HL-60 (cell line): ENCODE results near the gene HS3ST5.

Experiments used
- DNase-seq, 2 experiments: peaks; one replicate each; pipeline ENCODE4 v3.0.0-alpha.2; 2010 to 2020; ENCODE audit warnings: low read depth in 1 of 2, low spot score in 1 of 2
- H3K27ac ChIP-seq: fragments of 250-450 bp; sonication (Bioruptor Pico); replicated peaks from 2 replicates; pipeline ENCODE4 v1.5.1; 2020; ENCODE audit warnings: mild to moderate bottlenecking, moderate library complexity
- H3K27me3 ChIP-seq: fragments of 250-450 bp; sonication (Bioruptor Pico); 2 replicates; pipeline ENCODE4 v1.5.1; 2021; ENCODE audit warnings: mild to moderate bottlenecking, moderate library complexity; ENCODE audit not compliant: insufficient read depth, poor library complexity, severe bottlenecking
- H3K4me3 ChIP-seq: replicated peaks from 2 replicates; pipeline ENCODE4 v1.5.1; 2011; ENCODE audit warnings: mild to moderate bottlenecking, control low read depth, low read length; ENCODE audit not compliant: insufficient read depth
- GABPA ChIP-seq: IDR thresholded peaks from 2 replicates; pipeline ENCODE4 v1.6.1; 2012; ENCODE audit warnings: low read depth
- POLR2AphosphoS5 ChIP-seq: IDR thresholded peaks from 2 replicates; pipeline ENCODE4 v1.6.1; 2012; ENCODE audit warnings: low read depth
- SPI1 ChIP-seq: IDR thresholded peaks from 2 replicates; pipeline ENCODE4 v1.6.1; 2012; ENCODE audit warnings: low read depth, mild to moderate bottlenecking, borderline replicate concordance
- TF ChIP-seq, protein P1 (sequence below): IDR thresholded peaks from one replicate; pipeline ENCODE4 v1.5.1; 2011; ENCODE audit warnings: low read length, control low read depth, inconsistent platforms; ENCODE audit not compliant: insufficient read depth
- TF ChIP-seq, protein P2 (sequence below): IDR thresholded peaks from 2 replicates; pipeline ENCODE4 v1.6.1; 2012; ENCODE audit warnings: low read depth; ENCODE audit not compliant: insufficient replicate concordance

HS3ST5 gene

DNA sequence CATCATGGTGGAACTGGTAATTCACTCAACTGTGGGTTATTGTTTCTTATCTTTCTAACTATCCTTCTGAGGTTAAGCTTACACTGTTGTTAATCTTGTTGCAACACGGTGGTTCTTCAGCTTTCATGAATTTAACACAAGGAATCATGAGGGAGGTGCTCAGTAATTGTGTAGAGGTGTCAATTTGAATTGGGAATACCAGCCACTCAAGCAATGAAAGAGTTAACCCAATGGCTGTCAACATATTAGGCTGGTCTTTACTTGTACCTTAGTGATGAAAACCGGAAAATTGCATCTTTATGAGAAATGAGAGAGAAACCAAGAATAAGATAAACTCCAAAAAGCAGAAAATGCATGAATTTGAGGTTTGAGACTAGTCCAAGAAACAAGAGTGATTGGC lies 95.7 kb downstream of the HS3ST5 start:
- TF ChIP-seq, protein P1, sequence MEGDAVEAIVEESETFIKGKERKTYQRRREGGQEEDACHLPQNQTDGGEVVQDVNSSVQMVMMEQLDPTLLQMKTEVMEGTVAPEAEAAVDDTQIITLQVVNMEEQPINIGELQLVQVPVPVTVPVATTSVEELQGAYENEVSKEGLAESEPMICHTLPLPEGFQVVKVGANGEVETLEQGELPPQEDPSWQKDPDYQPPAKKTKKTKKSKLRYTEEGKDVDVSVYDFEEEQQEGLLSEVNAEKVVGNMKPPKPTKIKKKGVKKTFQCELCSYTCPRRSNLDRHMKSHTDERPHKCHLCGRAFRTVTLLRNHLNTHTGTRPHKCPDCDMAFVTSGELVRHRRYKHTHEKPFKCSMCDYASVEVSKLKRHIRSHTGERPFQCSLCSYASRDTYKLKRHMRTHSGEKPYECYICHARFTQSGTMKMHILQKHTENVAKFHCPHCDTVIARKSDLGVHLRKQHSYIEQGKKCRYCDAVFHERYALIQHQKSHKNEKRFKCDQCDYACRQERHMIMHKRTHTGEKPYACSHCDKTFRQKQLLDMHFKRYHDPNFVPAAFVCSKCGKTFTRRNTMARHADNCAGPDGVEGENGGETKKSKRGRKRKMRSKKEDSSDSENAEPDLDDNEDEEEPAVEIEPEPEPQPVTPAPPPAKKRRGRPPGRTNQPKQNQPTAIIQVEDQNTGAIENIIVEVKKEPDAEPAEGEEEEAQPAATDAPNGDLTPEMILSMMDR, result no peak
- TF ChIP-seq GABPA (no peak), SPI1 (no peak), POLR2AphosphoS5 (no peak)
- TF ChIP-seq, protein P2, sequence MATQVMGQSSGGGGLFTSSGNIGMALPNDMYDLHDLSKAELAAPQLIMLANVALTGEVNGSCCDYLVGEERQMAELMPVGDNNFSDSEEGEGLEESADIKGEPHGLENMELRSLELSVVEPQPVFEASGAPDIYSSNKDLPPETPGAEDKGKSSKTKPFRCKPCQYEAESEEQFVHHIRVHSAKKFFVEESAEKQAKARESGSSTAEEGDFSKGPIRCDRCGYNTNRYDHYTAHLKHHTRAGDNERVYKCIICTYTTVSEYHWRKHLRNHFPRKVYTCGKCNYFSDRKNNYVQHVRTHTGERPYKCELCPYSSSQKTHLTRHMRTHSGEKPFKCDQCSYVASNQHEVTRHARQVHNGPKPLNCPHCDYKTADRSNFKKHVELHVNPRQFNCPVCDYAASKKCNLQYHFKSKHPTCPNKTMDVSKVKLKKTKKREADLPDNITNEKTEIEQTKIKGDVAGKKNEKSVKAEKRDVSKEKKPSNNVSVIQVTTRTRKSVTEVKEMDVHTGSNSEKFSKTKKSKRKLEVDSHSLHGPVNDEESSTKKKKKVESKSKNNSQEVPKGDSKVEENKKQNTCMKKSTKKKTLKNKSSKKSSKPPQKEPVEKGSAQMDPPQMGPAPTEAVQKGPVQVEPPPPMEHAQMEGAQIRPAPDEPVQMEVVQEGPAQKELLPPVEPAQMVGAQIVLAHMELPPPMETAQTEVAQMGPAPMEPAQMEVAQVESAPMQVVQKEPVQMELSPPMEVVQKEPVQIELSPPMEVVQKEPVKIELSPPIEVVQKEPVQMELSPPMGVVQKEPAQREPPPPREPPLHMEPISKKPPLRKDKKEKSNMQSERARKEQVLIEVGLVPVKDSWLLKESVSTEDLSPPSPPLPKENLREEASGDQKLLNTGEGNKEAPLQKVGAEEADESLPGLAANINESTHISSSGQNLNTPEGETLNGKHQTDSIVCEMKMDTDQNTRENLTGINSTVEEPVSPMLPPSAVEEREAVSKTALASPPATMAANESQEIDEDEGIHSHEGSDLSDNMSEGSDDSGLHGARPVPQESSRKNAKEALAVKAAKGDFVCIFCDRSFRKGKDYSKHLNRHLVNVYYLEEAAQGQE, result no peak
- no peaks in the 10 kb centered on the region for H3K27me3 ChIP-seq
- H3K27ac ChIP-seq, result no peak overlapping the region
- no peak for DNase-seq
- no peak overlapping the region for H3K4me3 ChIP-seq

DNA sequence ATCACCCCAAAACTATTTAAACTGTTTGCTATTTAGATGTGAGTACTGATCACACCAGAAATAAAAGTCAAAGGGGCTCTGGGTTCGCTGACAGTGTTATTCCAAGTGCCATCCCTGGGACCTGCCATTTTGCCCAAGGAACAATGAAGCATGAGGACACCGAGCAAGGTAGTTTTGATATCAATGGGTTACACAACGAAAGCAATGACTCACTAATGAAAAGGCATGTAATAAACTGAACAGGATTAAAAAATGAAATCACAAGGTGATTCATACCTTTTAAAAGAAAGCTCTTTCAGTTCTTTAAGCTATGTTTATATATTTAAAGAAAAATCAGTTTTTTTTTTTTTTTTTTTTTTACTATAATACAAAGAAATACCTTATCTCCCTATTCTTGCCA lies 102.0 kb downstream of the HS3ST5 start:
- no peaks in the 10 kb centered on the region for H3K27me3 ChIP-seq
- no peak for DNase-seq
- no peak overlapping the region for H3K27ac ChIP-seq
- TF ChIP-seq, protein P1, result no peak
- TF ChIP-seq GABPA, result no peak
- TF ChIP-seq POLR2AphosphoS5, result no peak
- TF ChIP-seq, protein P2, result no peak
- TF ChIP-seq SPI1, result no peak
- H3K4me3 ChIP-seq, result no peak overlapping the region

DNA sequence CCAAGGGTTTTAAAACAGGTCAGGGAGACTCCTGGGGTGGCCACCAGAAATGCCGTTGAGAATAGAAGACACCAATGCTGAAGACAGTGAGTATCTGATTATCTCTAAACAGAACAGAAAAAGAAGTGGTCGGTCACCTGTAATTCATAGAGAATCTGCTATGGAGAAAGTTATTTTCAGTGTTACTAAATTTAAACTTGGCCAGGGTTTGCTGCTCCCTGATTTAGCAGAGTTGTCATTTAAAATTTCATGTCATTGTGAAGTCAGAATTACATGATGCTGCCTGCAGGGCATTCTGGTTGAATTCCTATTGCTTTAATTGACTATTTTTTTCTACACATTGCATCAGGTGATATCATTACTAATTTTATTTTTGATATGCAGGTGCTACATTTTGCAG lies 114.1 kb downstream of the HS3ST5 start:
- DNase-seq, result no peak
- H3K27me3 ChIP-seq, result no peaks in the 10 kb centered on the region
- TF ChIP-seq, protein P2, result no peak
- TF ChIP-seq GABPA (no peak), POLR2AphosphoS5 (no peak), SPI1 (no peak)
- TF ChIP-seq, protein P1, result no peak
- no peak overlapping the region for H3K4me3 ChIP-seq
- H3K27ac ChIP-seq, result no peak overlapping the region
